ENCODE measurements around the gene KIAA1328.
"Not testable (repeated sequence)": the region's sequence is repeated elsewhere in the genome, so short reads cannot be mapped to it uniquely, and the experiment has no call there.

KIAA1328 gene

DNA sequence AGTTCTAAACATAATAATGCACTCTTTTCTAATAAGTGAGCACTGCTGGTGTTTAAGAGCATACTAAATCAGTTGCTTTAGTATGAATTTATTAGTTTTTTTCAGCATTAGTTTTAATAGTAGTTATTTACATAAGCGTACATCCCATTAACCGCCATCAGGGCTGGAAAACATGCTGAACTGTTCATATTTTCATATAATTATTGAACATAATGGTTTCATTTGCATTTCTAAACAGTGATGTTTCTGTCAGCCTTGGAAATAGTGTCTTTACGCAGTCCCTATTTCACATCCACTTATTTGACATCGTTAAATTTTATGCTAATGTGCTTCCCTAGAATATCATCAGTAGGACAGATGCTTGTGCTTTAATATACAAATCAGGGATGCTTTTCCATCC, 71.5 kb downstream of the KIAA1328 start:
- Histone ChIP-seq H3K27me3 (ENCODE audit: control insufficient read depth in 1 of 2, insufficient read depth in 2 of 2, low read length in 2 of 2) (no peaks in the 10 kb centered on the region), H3K27ac (ENCODE audit: low read length) (no peak overlapping the region), H3K4me1 (ENCODE audit: control insufficient read depth, insufficient read depth, low read length) (no peaks in the 10 kb centered on the region), H3K4me3 (ENCODE audit: low read length in 2 of 2) (no peak overlapping the region), H3K9me3 (ENCODE audit: control insufficient read depth in 2 of 2, low read length in 2 of 2) (peaks cover 2 to 3% of the 10 kb centered on the region in 2 donors), H3K36me3 (ENCODE audit: control insufficient read depth in 2 of 2, insufficient read depth in 2 of 2, low read length in 2 of 2) (peaks cover 0 to 3% of the 10 kb centered on the region in 2 donors), H3K9ac (ENCODE audit: low read length in 2 of 2) (no peak overlapping the region)

DNA sequence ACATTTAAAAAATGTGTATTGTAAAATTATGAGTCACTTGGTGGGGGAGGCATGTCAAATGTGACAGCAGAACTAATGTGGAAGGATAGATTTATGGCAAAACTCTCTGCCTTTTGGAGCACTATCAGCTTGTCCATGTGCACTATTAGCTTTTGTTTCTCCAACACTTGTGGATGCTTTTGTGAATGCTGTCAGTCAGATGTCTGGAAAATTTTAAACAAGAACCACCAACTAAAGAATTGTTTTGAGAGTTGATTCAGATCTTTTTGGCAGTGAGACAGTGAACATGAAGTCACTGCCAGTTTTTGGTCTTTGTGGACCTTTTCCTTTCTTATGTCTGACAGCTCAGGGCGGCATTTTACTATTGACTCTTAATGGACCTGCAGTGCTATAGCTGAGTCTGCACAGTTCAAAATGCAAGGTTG, 72.4 kb downstream of the KIAA1328 start:
- no peaks in the 10 kb centered on the region for H3K4me1 ChIP-seq (ENCODE audit: control insufficient read depth, insufficient read depth, low read length)
- H3K4me3 ChIP-seq (ENCODE audit: low read length in 2 of 2), result no peak overlapping the region
- H3K9me3 ChIP-seq (ENCODE audit: control insufficient read depth in 2 of 2, low read length in 2 of 2), result peaks cover 2 to 3% of the 10 kb centered on the region in 2 donors
- no peaks in the 10 kb centered on the region for H3K27me3 ChIP-seq (ENCODE audit: control insufficient read depth in 1 of 2, insufficient read depth in 2 of 2, low read length in 2 of 2)
- no peak overlapping the region for H3K9ac ChIP-seq (ENCODE audit: low read length in 2 of 2)
- H3K27ac ChIP-seq (ENCODE audit: low read length), result no peak overlapping the region
- H3K36me3 ChIP-seq (ENCODE audit: control insufficient read depth in 2 of 2, insufficient read depth in 2 of 2, low read length in 2 of 2), result peaks cover 0 to 5% of the 10 kb centered on the region in 2 donors

DNA sequence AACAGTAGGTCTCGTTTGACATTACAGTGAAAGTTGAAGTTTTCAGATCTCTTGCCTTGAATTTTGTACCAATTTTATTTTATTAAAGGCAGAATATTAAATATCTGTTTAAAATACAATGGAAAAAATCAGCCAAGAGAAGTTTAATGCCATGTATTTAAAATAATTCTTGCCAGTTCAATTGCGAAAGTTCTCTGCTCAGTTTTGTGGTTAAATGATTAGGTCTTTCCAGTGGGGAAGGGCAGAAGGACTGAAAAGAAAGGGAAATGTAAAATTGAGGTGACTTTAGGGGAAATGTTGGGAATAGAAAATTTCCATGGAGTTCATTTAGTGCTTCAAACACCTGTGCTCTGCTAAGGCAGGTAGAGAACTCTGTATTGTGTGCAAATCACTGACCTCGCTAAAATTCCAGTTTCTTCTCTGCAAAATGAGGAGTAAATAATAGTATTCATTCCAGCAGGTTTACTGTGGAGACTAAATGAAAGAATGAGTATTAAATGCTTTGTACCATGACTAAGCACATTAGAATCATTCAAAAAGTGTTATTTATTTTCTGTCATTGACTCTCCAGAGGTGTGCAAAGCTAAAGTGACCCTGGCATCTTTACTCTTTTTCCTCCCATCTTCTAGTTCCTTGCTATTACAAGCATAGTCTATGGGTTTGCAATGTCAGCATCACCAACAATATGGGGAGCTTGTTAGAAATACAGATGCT, 74.4 kb downstream of the KIAA1328 start:
- Histone ChIP-seq H3K4me1 (ENCODE audit: control insufficient read depth, insufficient read depth, low read length) (no peaks in the 10 kb centered on the region), H3K4me3 (ENCODE audit: low read length in 2 of 2) (no peak overlapping the region), H3K9me3 (ENCODE audit: control insufficient read depth in 2 of 2, low read length in 2 of 2) (peaks cover 2 to 3% of the 10 kb centered on the region in 2 donors), H3K27ac (ENCODE audit: low read length) (no peak overlapping the region), H3K36me3 (ENCODE audit: control insufficient read depth in 2 of 2, insufficient read depth in 2 of 2, low read length in 2 of 2) (peaks cover 0 to 5% of the 10 kb centered on the region in 2 donors), H3K27me3 (ENCODE audit: control insufficient read depth in 1 of 2, insufficient read depth in 2 of 2, low read length in 2 of 2) (no peaks in the 10 kb centered on the region), H3K9ac (ENCODE audit: low read length in 2 of 2) (no peak overlapping the region)

DNA sequence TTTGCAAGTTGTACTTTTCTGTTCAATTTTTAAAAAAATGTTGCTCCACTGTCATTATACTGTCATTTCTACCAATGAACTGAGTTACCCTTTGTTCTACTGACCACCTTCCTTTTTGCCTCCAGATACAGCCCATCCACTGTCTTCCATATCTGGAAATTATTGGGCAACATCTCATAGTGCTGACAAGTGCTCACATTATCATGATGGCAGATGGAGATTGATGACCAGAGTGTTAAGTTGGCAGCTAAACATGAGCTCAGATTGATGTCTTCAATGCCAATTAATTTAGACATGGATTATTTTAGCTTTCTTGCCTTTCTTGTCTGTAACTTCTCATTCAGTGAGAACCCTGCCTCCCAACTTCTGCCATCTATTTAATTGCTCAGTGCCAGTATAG, 76.6 kb downstream of the KIAA1328 start:
- Histone ChIP-seq H3K9ac (ENCODE audit: low read length in 2 of 2) (no peak overlapping the region), H3K9me3 (ENCODE audit: control insufficient read depth in 2 of 2, low read length in 2 of 2) (no peaks in the 10 kb centered on the region), H3K4me3 (ENCODE audit: low read length in 2 of 2) (no peak overlapping the region), H3K27ac (ENCODE audit: low read length) (no peak overlapping the region), H3K27me3 (ENCODE audit: control insufficient read depth in 1 of 2, insufficient read depth in 2 of 2, low read length in 2 of 2) (no peaks in the 10 kb centered on the region), H3K4me1 (ENCODE audit: control insufficient read depth, insufficient read depth, low read length) (no peaks in the 10 kb centered on the region), H3K36me3 (ENCODE audit: control insufficient read depth in 2 of 2, insufficient read depth in 2 of 2, low read length in 2 of 2) (peaks cover 0 to 5% of the 10 kb centered on the region in 2 donors)

DNA sequence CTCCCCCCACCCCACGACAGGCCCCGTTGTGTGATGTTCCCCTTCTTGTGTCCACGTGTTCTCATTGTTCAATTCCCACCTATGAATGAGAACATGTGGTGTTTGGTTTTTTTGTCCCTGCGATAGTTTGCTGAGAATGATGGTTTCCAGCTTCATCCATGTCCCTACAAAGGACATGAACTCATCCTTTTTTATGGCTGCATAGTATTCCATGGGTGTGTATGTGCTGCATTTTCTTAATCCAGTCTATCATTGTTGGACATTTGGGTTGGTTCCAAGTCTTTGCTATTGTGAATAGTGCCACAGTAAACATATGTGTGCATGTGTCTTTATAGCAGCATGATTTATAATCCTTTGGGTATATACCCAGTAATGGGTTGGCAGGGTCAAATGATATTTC, 80.4 kb downstream of the KIAA1328 start:
- not testable (repeated sequence) for H3K27me3 ChIP-seq (ENCODE audit: control insufficient read depth in 1 of 2, insufficient read depth in 2 of 2, low read length in 2 of 2); H3K9ac ChIP-seq (ENCODE audit: low read length in 2 of 2); H3K9me3 ChIP-seq (ENCODE audit: control insufficient read depth in 2 of 2, low read length in 2 of 2); H3K27ac ChIP-seq (ENCODE audit: low read length); H3K4me3 ChIP-seq (ENCODE audit: low read length in 2 of 2); H3K36me3 ChIP-seq (ENCODE audit: control insufficient read depth in 2 of 2, insufficient read depth in 2 of 2, low read length in 2 of 2); H3K4me1 ChIP-seq (ENCODE audit: control insufficient read depth, insufficient read depth, low read length)

DNA sequence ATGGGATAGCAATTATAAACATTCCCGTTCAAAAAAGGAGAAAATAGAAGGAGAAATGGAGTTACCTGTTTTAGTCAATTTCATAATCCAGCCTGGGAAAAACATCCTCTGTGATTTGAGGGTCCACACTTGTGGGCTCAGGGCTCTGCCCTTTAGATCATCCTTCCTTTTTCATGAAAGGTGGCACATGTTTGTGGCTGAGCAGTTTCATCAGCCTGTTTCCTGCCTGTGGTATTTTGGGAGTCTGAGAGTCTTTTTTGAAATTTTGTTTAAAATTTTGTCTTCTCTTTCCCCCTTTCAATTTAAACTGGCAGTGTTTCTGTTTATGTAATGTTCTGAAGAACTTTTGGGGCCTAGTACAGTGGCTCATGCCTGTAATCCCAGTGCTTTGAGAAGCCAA, 84.0 kb downstream of the KIAA1328 start:
- no peak overlapping the region for H3K27ac ChIP-seq (ENCODE audit: low read length)
- no peak overlapping the region for H3K4me3 ChIP-seq (ENCODE audit: low read length in 2 of 2)
- no peaks in the 10 kb centered on the region for H3K9me3 ChIP-seq (ENCODE audit: control insufficient read depth in 2 of 2, low read length in 2 of 2)
- no peaks in the 10 kb centered on the region for H3K4me1 ChIP-seq (ENCODE audit: control insufficient read depth, insufficient read depth, low read length)
- H3K27me3 ChIP-seq (ENCODE audit: control insufficient read depth in 1 of 2, insufficient read depth in 2 of 2, low read length in 2 of 2), result no peaks in the 10 kb centered on the region
- H3K36me3 ChIP-seq (ENCODE audit: control insufficient read depth in 2 of 2, insufficient read depth in 2 of 2, low read length in 2 of 2), result no peaks in the 10 kb centered on the region
- no peak overlapping the region for H3K9ac ChIP-seq (ENCODE audit: low read length in 2 of 2)

DNA sequence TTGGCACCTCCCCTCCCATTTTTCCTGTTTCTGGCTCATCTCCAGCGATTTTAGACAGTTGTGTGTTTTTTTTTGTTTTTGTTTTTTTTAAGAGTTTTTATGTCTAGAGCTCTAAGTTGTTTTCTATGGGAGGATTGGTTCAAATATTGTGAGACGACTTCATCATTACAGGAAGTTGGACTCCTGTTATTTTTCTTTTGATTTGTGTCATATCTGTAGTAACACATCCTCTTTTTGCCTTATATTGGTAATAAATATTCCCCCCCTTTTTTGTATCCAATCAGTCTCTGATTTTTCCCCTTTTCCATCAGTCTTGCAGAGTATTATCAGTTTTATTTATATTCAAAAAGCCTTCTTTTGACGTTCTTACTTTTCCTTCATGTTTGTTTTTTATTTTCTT, 89.0 kb downstream of the KIAA1328 start:
- Histone ChIP-seq H3K9ac (ENCODE audit: low read length in 2 of 2) (no peak overlapping the region), H3K4me1 (ENCODE audit: control insufficient read depth, insufficient read depth, low read length) (no peaks in the 10 kb centered on the region), H3K27ac (ENCODE audit: low read length) (no peak overlapping the region), H3K27me3 (ENCODE audit: control insufficient read depth in 1 of 2, insufficient read depth in 2 of 2, low read length in 2 of 2) (no peaks in the 10 kb centered on the region), H3K36me3 (ENCODE audit: control insufficient read depth in 2 of 2, insufficient read depth in 2 of 2, low read length in 2 of 2) (no peaks in the 10 kb centered on the region), H3K9me3 (ENCODE audit: control insufficient read depth in 2 of 2, low read length in 2 of 2) (no peaks in the 10 kb centered on the region), H3K4me3 (ENCODE audit: low read length in 2 of 2) (no peak overlapping the region)

DNA sequence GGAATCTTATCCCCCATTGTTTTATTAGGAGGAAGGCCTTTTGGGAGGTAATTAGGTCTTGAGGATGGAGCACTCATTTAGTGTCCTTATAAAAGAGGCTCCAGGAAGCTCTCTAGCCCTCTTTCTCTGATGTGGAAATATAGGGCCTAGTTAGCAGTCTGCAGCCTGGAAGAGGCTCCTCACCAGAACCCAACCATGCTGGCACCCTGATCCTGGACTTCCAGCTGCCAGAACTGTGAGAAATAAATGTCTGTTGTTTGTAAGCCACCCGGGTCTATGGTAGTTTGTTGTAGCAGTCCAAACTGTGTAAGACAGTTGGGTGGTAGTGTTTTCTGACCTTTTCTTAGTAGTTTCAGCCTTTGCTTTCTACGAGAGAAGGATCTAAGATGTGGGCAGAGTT, 100.7 kb downstream of the KIAA1328 start:
- Histone ChIP-seq H3K4me1 (ENCODE audit: control insufficient read depth, insufficient read depth, low read length) (no peaks in the 10 kb centered on the region), H3K36me3 (ENCODE audit: control insufficient read depth in 2 of 2, insufficient read depth in 2 of 2, low read length in 2 of 2) (no peaks in the 10 kb centered on the region), H3K4me3 (ENCODE audit: low read length in 2 of 2) (no peak overlapping the region), H3K9me3 (ENCODE audit: control insufficient read depth in 2 of 2, low read length in 2 of 2) (no peaks in the 10 kb centered on the region), H3K27ac (ENCODE audit: low read length) (no peak overlapping the region), H3K9ac (ENCODE audit: low read length in 2 of 2) (no peak overlapping the region), H3K27me3 (ENCODE audit: control insufficient read depth in 1 of 2, insufficient read depth in 2 of 2, low read length in 2 of 2) (no peaks in the 10 kb centered on the region)

DNA sequence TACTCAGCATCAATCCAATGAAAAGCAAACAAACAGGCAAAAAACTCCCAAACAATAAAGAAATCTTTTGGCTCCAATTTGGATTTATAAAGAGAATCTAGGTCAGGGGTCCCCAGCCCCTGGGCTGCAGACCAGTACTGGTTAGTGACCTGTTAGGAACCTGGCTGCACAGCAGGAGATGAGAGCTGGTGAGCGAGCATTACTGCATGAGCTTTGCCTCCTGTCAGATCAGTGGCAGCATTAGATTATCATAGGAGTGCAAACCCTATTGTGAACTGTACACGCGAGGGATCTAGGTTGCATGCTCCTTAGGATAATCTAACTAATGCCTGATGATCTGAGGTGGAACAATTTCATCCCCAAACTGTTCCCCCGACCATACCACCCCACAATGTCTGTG, 102.2 kb downstream of the KIAA1328 start:
- no peak overlapping the region for H3K27ac ChIP-seq (ENCODE audit: low read length)
- no peaks in the 10 kb centered on the region for H3K36me3 ChIP-seq (ENCODE audit: control insufficient read depth in 2 of 2, insufficient read depth in 2 of 2, low read length in 2 of 2)
- no peak overlapping the region for H3K9ac ChIP-seq (ENCODE audit: low read length in 2 of 2)
- no peak overlapping the region for H3K4me3 ChIP-seq (ENCODE audit: low read length in 2 of 2)
- H3K9me3 ChIP-seq (ENCODE audit: control insufficient read depth in 2 of 2, low read length in 2 of 2), result no peaks in the 10 kb centered on the region
- H3K27me3 ChIP-seq (ENCODE audit: control insufficient read depth in 1 of 2, insufficient read depth in 2 of 2, low read length in 2 of 2), result no peaks in the 10 kb centered on the region
- no peaks in the 10 kb centered on the region for H3K4me1 ChIP-seq (ENCODE audit: control insufficient read depth, insufficient read depth, low read length)

DNA sequence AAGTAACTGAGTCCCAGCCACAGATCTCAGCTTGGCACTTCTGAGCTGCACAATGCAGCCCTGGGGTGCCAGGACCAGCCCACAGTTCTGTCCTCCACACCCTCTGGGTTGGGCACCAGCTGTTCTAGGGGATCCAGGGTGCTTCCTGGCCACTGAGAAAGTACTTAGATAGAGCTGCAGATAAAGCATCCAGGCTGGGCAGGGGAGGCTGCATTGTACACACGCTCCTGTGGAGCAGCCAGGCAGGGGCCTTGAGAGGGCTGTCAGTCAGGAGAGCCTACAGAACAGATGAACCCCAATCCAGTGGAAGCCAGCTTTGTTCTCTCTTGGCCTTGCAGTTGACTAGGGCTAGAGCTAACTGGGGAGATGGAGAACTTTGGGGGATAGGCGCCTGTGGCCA, 104.6 kb downstream of the KIAA1328 start:
- no peaks in the 10 kb centered on the region for H3K27me3 ChIP-seq (ENCODE audit: control insufficient read depth in 1 of 2, insufficient read depth in 2 of 2, low read length in 2 of 2)
- H3K9me3 ChIP-seq (ENCODE audit: control insufficient read depth in 2 of 2, low read length in 2 of 2), result no peaks in the 10 kb centered on the region
- H3K36me3 ChIP-seq (ENCODE audit: control insufficient read depth in 2 of 2, insufficient read depth in 2 of 2, low read length in 2 of 2), result no peaks in the 10 kb centered on the region

DNA sequence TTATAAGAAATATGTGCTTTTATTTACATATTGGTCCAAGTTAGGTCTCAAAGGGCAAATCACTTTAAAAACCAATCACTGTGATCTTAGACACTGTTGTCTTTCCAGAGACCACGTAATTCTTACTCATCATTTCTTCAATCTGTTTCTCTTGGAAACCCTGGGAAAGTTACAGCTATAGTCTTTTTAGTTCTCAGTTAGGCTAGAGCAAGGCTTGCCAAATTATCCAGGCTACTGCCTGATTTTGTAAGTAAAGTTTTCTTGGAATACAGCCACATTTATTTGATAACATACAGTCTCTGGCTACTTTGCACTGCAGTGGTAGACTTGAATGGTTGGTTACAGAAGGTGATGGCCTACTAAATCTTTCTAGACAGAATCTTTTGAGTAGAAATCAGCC, 106.0 kb downstream of the KIAA1328 start:
- H3K9ac ChIP-seq (ENCODE audit: low read length in 2 of 2), result no peak overlapping the region
- no peaks in the 10 kb centered on the region for H3K9me3 ChIP-seq (ENCODE audit: control insufficient read depth in 2 of 2, low read length in 2 of 2)
- H3K27me3 ChIP-seq (ENCODE audit: control insufficient read depth in 1 of 2, insufficient read depth in 2 of 2, low read length in 2 of 2), result no peaks in the 10 kb centered on the region
- H3K27ac ChIP-seq (ENCODE audit: low read length), result no peak overlapping the region
- no peaks in the 10 kb centered on the region for H3K36me3 ChIP-seq (ENCODE audit: control insufficient read depth in 2 of 2, insufficient read depth in 2 of 2, low read length in 2 of 2)
- no peak overlapping the region for H3K4me3 ChIP-seq (ENCODE audit: low read length in 2 of 2)
- H3K4me1 ChIP-seq (ENCODE audit: control insufficient read depth, insufficient read depth, low read length), result no peaks in the 10 kb centered on the region

More for the DNA sequence above, 104.6 kb downstream of the KIAA1328 start:
- Histone ChIP-seq H3K4me1 (ENCODE audit: control insufficient read depth, insufficient read depth, low read length) (no peaks in the 10 kb centered on the region), H3K27ac (ENCODE audit: low read length) (no peak overlapping the region), H3K9ac (ENCODE audit: low read length in 2 of 2) (no peak overlapping the region), H3K4me3 (ENCODE audit: low read length in 2 of 2) (no peak overlapping the region)
